H9 (cell line): ENCODE results near the gene CHST1. TPM values are rescaled to one million over a fixed set of nuclear protein-coding genes. Genes with fewer than 3 reads are reported as not detected.

ENCODE experiments used
- DNase-seq: peaks from one replicate; pipeline ENCODE4 v3.0.0-alpha.2; 2017
- H2AFZ ChIP-seq: one replicate; pipeline ENCODE4 v1.6.1; 2013; ENCODE audit warnings: mild to moderate bottlenecking, low read length, control low read depth, moderate library complexity
- H2AK5ac ChIP-seq: 2 replicates; pipeline ENCODE4 v1.6.1; 2013; ENCODE audit warnings: low read length, control low read depth, mixed read lengths; ENCODE audit not compliant: insufficient read length
- H2BK120ac ChIP-seq: one replicate; pipeline ENCODE4 v1.6.1; 2013; ENCODE audit warnings: low read depth, mild to moderate bottlenecking, low read length, control low read depth, inconsistent platforms; ENCODE audit not compliant: poor library complexity, severe bottlenecking
- H2BK12ac ChIP-seq: 2 replicates; pipeline ENCODE4 v1.6.1; 2013; ENCODE audit warnings: low read length, control low read depth, mixed read lengths, low read depth; ENCODE audit not compliant: insufficient read length
- H2BK15ac ChIP-seq: 2 replicates; pipeline ENCODE4 v1.6.1; 2013; ENCODE audit warnings: low read depth, low read length, control low read depth
- H2BK20ac ChIP-seq: one replicate; pipeline ENCODE4 v1.6.1; 2013; ENCODE audit warnings: low read depth, mild to moderate bottlenecking, low read length, control low read depth, inconsistent platforms; ENCODE audit not compliant: poor library complexity, severe bottlenecking
- H2BK5ac ChIP-seq: 2 replicates; pipeline ENCODE4 v1.6.1; 2013; ENCODE audit warnings: low read length, control low read depth, mixed read lengths; ENCODE audit not compliant: insufficient read length
- H3K14ac ChIP-seq: 2 replicates; pipeline ENCODE4 v1.6.1; 2013; ENCODE audit warnings: low read length, control low read depth; ENCODE audit not compliant: insufficient read depth
- H3K18ac ChIP-seq: 2 replicates; pipeline ENCODE4 v1.6.1; 2013; ENCODE audit warnings: low read depth, mild to moderate bottlenecking, mixed read lengths, low read length, control low read depth; ENCODE audit not compliant: insufficient read length
- H3K23ac ChIP-seq: 2 replicates; pipeline ENCODE4 v1.6.1; 2013; ENCODE audit warnings: low read length, control low read depth, mixed read lengths, low read depth; ENCODE audit not compliant: insufficient read length
- H3K23me2 ChIP-seq: 2 replicates; pipeline ENCODE4 v1.6.1; 2013; ENCODE audit warnings: low read depth, mild to moderate bottlenecking, mixed read lengths, low read length, control low read depth; ENCODE audit not compliant: insufficient read length, poor library complexity, severe bottlenecking
- H3K27ac ChIP-seq: 2 replicates; pipeline ENCODE4 v1.5.1; 2013; ENCODE audit warnings: low read length, control low read depth, mixed read lengths, low read depth; ENCODE audit not compliant: insufficient read length
- H3K27me3 ChIP-seq: 2 replicates; pipeline ENCODE4 v1.6.1; 2013; ENCODE audit warnings: low read length, control low read depth, inconsistent platforms; ENCODE audit not compliant: insufficient read depth
- H3K4ac ChIP-seq: 2 replicates; pipeline ENCODE4 v1.6.1; 2013; ENCODE audit warnings: low read depth, mild to moderate bottlenecking, control low read depth, inconsistent platforms, low read length, moderate library complexity
- H3K4me1 ChIP-seq: 2 replicates; pipeline ENCODE4 v1.6.1; 2013; ENCODE audit warnings: low read length, control low read depth, inconsistent platforms; ENCODE audit not compliant: insufficient read depth
- H3K4me2 ChIP-seq: 2 replicates; pipeline ENCODE4 v1.6.1; 2013; ENCODE audit warnings: low read length, control low read depth, mixed read lengths; ENCODE audit not compliant: insufficient read length, insufficient read depth
- H3K56ac ChIP-seq: 2 replicates; pipeline ENCODE4 v1.6.1; 2013; ENCODE audit warnings: low read depth, mild to moderate bottlenecking, mixed read lengths, low read length, control low read depth; ENCODE audit not compliant: insufficient read length
- H3K79me1 ChIP-seq: 2 replicates; pipeline ENCODE4 v1.6.1; 2013; ENCODE audit warnings: low read depth, mild to moderate bottlenecking, moderate library complexity, low read length, control low read depth, inconsistent platforms; ENCODE audit not compliant: insufficient read depth, poor library complexity, severe bottlenecking
- H3K79me2 ChIP-seq: 2 replicates; pipeline ENCODE4 v1.6.1; 2013; ENCODE audit warnings: low read length, control low read depth, inconsistent platforms; ENCODE audit not compliant: insufficient read depth
- H3K9ac ChIP-seq: 2 replicates; pipeline ENCODE4 v1.6.1; 2013; ENCODE audit warnings: low read length, control low read depth, mixed read lengths; ENCODE audit not compliant: insufficient read length; ENCODE audit errors: extremely low read depth
- H3K9me3 ChIP-seq: one replicate; pipeline ENCODE4 v1.6.1; 2013; ENCODE audit warnings: low read depth, low read length, inconsistent platforms; ENCODE audit not compliant: control insufficient read depth
- H3T11ph ChIP-seq: one replicate; pipeline ENCODE4 v1.6.1; 2013; ENCODE audit warnings: mild to moderate bottlenecking, low read length, control low read depth, inconsistent platforms
- H4K20me1 ChIP-seq: one replicate; pipeline ENCODE4 v1.6.1; 2013; ENCODE audit not compliant: control insufficient read depth, insufficient read length, insufficient read depth
- H4K5ac ChIP-seq: 2 replicates; pipeline ENCODE4 v1.6.1; 2013; ENCODE audit warnings: low read depth, mild to moderate bottlenecking, mixed read lengths, low read length, control low read depth; ENCODE audit not compliant: insufficient read length
- H4K8ac ChIP-seq: replicated peaks from 2 replicates; pipeline ENCODE4 v1.6.1; 2013; ENCODE audit warnings: low read length, control low read depth, mixed read lengths, low read depth; ENCODE audit not compliant: insufficient read length
- H4K91ac ChIP-seq: 2 replicates; pipeline ENCODE4 v1.6.1; 2013; ENCODE audit warnings: low read depth, mild to moderate bottlenecking, moderate library complexity, mixed read lengths, low read length, control low read depth; ENCODE audit not compliant: insufficient read length
- H3K27ac Mint-ChIP-seq, 3 experiments: 2 replicates in 2 of 3; 3 replicates in 1 of 3; pipeline ENCODE4 v1.8.0; 2020 to 2021; ENCODE audit warnings: mixed read lengths in 3 of 3, mild to moderate bottlenecking in 1 of 3, moderate library complexity in 1 of 3
- H3K27me3 Mint-ChIP-seq: 2 replicates; pipeline ENCODE4 v1.8.0; 2021; ENCODE audit warnings: low read depth, mild to moderate bottlenecking, moderate library complexity, mixed read lengths
- H3K36me3 Mint-ChIP-seq, 3 experiments: 2 replicates in 2 of 3; 3 replicates in 1 of 3; pipeline ENCODE4 v1.8.0; 2020 to 2021; ENCODE audit warnings: low read depth in 3 of 3, mixed read lengths in 3 of 3; ENCODE audit not compliant: insufficient read depth in 1 of 3
- H3K4me1 Mint-ChIP-seq, 2 experiments: 2 replicates each; pipeline ENCODE4 v1.8.0; 2020; ENCODE audit warnings: mixed read lengths in 2 of 2
- H3K4me3 Mint-ChIP-seq, 2 experiments: 2 replicates in 1 of 2; 3 replicates in 1 of 2; pipeline ENCODE4 v1.8.0; 2020 to 2021; ENCODE audit warnings: mild to moderate bottlenecking in 2 of 2, mixed read lengths in 2 of 2, moderate library complexity in 1 of 2
- H3K9me3 Mint-ChIP-seq, 2 experiments: 2 replicates in 1 of 2; 3 replicates in 1 of 2; pipeline ENCODE4 v1.8.0; 2020; ENCODE audit warnings: mild to moderate bottlenecking in 2 of 2, mixed read lengths in 2 of 2, moderate library complexity in 1 of 2
- WGBS: extraction: QIAGEN DNeasy Blood & Tissue Kit; methylation state at CpG from one replicate; pipeline ENCODE4 v1.1.7; 2013; ENCODE audit warnings: missing lambda C conversion rate, low lambda C conversion rate, mixed read lengths; ENCODE audit not compliant: insufficient read length; ENCODE audit errors: extremely low coverage; 5-methylcytosine and 5-hydroxymethylcytosine counted together
- total RNA-seq: library from RNA; stranded (reverse); gene quantifications from 2 replicates; pipeline ENCODE4 v1.2.1, GENCODE V29; 2021
- TF ChIP-seq, protein P1 (sequence below): fragments of 200-600 bp; sonication (generic); conservative IDR thresholded peaks from 3 replicates; pipeline ENCODE4 v1.8.0; 2021; ENCODE audit warnings: antibody characterized with exemption, mild to moderate bottlenecking

Gene CHST1
- total RNA-seq, 1 experiment from 2014 or later, result 0.57 TPM

DNA sequence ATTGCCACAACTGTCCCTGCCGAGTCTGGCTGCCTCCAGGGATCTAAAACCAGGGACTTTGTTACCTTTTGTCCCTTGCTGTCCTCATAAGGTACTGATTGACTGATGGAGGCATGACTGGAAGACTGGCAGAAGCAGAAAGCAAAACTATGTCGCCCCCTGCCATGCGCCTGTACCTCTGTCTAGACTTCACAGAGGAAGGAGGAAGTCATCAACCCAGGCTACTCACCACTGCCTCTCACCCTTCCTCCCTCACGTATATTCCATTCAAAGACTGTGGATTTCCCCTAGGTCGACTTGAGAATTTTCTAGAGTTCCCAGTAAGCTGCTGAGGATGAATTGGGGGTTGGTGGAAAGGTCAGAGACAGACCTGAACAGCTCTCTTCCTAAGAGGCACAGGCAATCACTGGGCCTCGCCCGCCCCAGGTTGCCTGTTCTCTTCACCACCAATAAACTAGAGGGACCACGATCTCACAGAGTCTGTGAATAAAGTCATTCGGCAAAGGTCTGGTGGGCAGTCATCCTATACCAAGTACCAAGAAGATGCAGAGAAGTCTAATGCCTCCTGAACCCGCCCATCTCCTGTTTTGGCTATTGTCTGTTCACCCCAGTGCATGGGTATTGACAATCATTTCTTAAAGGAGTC is 27.5 kb upstream of the CHST1 start:
- H3K4me1 Mint-ChIP-seq, result peaks cover 7 to 11% of the 10 kb centered on the region in 2 experiments
- no peak overlapping the region for H2BK120ac ChIP-seq
- H3K4me1 ChIP-seq, result no peaks in the 10 kb centered on the region
- TF ChIP-seq, protein P1, sequence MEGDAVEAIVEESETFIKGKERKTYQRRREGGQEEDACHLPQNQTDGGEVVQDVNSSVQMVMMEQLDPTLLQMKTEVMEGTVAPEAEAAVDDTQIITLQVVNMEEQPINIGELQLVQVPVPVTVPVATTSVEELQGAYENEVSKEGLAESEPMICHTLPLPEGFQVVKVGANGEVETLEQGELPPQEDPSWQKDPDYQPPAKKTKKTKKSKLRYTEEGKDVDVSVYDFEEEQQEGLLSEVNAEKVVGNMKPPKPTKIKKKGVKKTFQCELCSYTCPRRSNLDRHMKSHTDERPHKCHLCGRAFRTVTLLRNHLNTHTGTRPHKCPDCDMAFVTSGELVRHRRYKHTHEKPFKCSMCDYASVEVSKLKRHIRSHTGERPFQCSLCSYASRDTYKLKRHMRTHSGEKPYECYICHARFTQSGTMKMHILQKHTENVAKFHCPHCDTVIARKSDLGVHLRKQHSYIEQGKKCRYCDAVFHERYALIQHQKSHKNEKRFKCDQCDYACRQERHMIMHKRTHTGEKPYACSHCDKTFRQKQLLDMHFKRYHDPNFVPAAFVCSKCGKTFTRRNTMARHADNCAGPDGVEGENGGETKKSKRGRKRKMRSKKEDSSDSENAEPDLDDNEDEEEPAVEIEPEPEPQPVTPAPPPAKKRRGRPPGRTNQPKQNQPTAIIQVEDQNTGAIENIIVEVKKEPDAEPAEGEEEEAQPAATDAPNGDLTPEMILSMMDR, result no peak
- H3K9ac ChIP-seq, result no peak overlapping the region
- H3K9me3 ChIP-seq, result no peaks in the 10 kb centered on the region
- no peak overlapping the region for H3K27ac ChIP-seq
- no peak overlapping the region for H2AK5ac ChIP-seq
- no peaks in the 10 kb centered on the region for H3K36me3 Mint-ChIP-seq
- no peak overlapping the region for H2BK20ac ChIP-seq
- H3K27me3 ChIP-seq, result no peaks in the 10 kb centered on the region
- no peak overlapping the region for H3K18ac ChIP-seq
- H3K4ac ChIP-seq, result no peak overlapping the region
- H3K56ac ChIP-seq, result no peak overlapping the region
- no peaks in the 10 kb centered on the region for H4K20me1 ChIP-seq
- no CpG with 5 or more reads among the region's 10 CpGs for WGBS
- H3K14ac ChIP-seq, result no peak overlapping the region
- H3K23me2 ChIP-seq, result no peaks in the 10 kb centered on the region
- no peak overlapping the region for H3K27ac Mint-ChIP-seq
- H3K4me2 ChIP-seq, result no peak overlapping the region
- no peak overlapping the region for H3T11ph ChIP-seq
- no peak overlapping the region for H3K23ac ChIP-seq
- H2BK5ac ChIP-seq, result no peak overlapping the region
- H3K4me3 Mint-ChIP-seq, result no peak overlapping the region
- no peak overlapping the region for H2BK15ac ChIP-seq
- no peak overlapping the region for H4K8ac ChIP-seq
- H4K5ac ChIP-seq, result no peak overlapping the region
- no peak overlapping the region for H2BK12ac ChIP-seq
- H4K91ac ChIP-seq, result no peak overlapping the region
- H3K79me2 ChIP-seq, result no peaks in the 10 kb centered on the region
- H3K79me1 ChIP-seq, result no peaks in the 10 kb centered on the region
- H3K9me3 Mint-ChIP-seq, result no peaks in the 10 kb centered on the region
- no peak for DNase-seq
- H3K27me3 Mint-ChIP-seq, result peaks cover 38% of the 10 kb centered on the region
- H2AFZ ChIP-seq, result no peak overlapping the region
